Midbrain (tissue), 1 donor: ENCODE results near the gene PLXNA2.

ENCODE experiments used
- DNase-seq: peaks from one replicate; lab custom pipeline; 2025; lab: John Stamatoyannopoulos, UW

PLXNA2 gene

GRCh38 chr1:208268541-208269337, 24.6 kb upstream of the PLXNA2 start:
- no peak for DNase-seq

DNA sequence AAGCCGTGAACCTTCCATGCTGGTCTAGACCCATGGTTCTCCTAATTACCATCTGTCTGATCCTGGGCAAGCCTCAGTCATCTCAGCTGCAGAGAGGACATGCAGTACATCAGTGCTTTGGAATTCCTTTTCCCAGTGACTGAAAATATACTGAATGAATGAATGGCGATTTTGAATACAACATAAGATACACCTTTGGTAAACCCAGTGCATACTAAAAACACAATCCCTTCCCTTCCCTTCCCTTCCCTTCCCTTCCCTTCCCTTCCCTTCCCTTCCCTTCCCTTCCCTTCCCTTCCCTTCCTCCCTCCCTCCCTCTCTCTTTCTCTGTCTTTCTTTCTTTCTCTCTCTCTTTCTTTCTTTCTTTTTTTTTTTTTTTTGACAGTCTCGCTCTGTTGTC, 21.3 kb upstream of the PLXNA2 start:
- no peak for DNase-seq

GRCh38 chr1:208265122-208265469, 20.9 kb upstream of the PLXNA2 start:
- DNase-seq: no peak

GRCh38 chr1:208264469-208265121, 20.4 kb upstream of the PLXNA2 start:
- DNase-seq: no peak

DNA sequence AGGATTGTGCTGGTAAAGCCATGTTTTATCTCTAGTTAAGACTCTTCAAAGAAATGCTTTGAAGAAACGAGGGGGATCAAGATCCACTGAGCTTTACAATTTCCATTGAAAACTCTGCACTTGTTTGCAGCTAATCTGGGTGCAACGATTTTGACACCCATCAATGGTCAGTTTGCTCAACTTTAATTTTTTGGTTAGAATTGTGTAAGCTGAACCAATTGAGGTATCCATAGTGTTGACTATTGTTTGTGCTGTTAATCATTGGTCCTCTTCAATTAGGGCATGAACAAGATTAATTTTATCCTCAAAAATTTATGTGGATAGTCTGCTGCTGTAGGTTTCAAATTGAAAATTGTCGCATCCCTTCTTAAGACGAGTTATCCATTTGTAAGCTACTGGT, 17.7 kb upstream of the PLXNA2 start:
- no peak for DNase-seq

- no peak for DNase-seq
Measured at GRCh38 chr1:208258277-208258676, 14.1 kb upstream of the PLXNA2 start.

DNA sequence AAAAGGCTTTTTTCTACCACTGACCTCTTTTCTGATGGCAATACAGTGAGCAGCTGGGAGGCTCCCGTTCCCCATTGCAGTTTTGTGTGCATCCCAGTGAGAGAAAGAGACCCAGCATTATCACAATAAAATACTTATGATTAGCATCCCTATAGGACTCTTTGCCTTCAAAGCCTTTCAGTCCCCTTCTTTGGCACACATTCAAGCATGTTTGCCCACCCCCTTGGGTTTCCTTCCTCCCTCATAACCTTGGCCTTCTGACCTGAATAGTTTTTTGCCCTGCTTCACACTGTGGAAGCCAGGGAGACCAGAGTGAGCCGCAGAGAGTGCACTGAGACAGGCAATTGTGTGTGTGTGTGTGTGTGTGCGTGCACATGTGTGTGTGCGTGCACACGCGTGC, 13.2 kb upstream of the PLXNA2 start:
- no peak for DNase-seq

DNA sequence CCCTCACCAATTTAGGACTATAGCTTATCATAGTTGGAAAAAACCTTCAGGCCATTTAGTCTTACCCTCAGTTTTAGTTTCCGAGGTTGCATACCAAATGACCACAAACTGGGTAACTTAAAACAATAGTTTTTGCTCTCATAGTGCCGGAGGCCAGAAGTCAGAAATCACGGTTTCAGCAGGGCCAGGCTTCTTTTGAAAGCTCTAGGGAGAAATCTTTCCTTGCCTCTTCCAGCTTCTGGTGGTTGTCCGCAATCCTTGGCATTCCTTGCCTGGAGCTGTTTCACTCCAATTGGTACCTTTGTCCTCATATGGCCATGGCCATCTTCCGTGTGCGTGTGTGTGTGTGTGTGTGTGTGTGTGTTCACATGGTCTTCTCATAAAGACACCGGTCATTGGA, 12.4 kb upstream of the PLXNA2 start:
- no peak for DNase-seq

DNA sequence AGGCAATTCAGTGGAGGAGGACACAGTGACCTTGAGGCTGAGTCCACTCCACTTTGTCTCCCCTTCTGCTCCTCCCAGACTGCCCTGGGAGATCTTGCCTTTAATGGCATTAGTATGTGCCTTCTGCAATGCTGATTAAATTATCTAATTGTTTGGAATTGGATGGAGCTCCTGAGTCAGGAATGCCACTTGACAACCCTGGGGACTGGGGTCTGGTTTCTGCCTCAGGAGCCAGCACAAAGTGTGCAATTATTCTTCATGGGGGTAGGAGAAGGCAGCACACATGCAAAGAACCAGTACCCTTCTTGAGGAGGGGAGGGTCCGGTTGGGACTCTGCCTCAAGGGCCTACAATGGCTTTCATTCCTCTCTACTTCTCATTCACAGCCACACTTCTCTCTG, 11.9 kb upstream of the PLXNA2 start:
- DNase-seq: no peak

DNA sequence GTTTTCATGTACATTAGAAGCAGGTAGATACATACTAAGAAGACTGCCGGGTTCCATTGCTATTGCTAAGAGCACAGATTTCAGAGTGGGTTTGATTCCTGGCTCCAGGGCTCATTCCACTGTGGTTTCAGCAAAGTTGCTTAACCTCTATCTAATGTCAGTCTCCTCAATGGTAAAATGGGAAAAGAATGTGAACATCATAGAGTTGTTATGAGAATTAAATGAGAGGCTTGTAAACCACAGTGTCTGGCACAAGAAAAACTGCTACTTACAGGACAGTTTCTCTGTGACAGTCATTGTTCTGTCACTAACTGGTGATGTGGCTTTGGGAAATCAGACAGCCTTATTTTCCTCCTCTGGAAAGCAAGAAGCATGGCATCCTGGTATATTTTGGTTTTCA, 10.7 kb upstream of the PLXNA2 start:
- DNase-seq: no peak

- no peak for DNase-seq
Measured at GRCh38 chr1:208254376-208254775, 10.2 kb upstream of the PLXNA2 start.

DNA sequence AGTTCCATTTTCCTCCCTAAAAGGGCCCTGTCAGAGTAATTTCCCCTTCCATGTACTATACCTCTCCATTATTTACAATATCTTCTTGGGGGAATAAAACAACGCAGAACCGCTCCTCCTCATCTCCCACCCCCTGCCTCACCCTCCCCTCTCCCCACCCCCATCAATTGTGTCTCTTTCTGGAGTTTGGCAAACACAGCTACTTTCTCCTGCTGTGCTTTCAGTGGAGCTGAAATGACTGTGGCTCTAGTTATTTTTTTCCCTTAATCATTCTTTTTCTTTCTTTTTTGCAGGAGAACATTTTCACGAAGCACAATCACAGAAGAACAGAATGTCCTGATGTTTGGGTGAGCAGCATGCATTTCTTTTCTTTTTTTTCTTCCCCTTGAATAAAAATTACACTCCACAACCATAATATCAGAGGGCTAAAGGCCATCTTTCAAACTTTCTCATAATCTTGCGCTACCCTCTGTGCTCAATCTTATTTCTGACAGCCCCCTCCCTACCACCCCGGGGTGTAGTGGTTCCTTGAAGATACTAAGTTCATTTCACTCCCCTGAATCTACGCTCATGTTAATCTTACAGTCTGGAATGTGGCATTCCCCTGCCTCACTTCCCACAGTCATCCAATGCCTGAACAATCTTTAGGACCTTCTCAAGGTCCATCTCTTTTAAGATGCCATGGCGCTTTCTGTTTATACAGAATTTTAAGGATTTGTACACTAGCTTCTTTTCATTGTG, 8.8 kb upstream of the PLXNA2 start:
- DNase-seq: peak; percentile 21

- DNase-seq: no peak
Measured at GRCh38 chr1:208251911-208252835, 8.0 kb upstream of the PLXNA2 start.

DNA sequence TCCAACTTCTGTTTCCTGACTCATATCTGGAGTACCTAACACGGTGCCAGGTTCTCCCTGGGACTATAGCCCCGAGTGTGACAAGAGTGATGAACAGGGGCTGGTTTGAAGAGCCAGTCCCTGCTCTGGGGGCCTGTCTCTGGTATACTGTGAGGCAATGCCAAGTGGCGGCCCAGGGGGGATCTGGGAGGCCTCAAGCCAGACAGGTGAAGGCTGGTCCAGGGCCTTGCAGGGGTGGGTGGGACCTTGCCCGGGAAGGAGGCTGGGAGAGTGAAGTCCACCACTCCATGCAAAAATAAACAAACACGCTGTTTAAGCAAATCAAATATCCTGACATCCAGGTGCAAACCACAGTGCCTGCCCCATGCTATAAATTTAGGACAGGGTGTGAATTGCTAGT, 6.8 kb upstream of the PLXNA2 start:
- DNase-seq: no peak

- no peak for DNase-seq
Measured at GRCh38 chr1:208250613-208251012, 6.4 kb upstream of the PLXNA2 start.

DNA sequence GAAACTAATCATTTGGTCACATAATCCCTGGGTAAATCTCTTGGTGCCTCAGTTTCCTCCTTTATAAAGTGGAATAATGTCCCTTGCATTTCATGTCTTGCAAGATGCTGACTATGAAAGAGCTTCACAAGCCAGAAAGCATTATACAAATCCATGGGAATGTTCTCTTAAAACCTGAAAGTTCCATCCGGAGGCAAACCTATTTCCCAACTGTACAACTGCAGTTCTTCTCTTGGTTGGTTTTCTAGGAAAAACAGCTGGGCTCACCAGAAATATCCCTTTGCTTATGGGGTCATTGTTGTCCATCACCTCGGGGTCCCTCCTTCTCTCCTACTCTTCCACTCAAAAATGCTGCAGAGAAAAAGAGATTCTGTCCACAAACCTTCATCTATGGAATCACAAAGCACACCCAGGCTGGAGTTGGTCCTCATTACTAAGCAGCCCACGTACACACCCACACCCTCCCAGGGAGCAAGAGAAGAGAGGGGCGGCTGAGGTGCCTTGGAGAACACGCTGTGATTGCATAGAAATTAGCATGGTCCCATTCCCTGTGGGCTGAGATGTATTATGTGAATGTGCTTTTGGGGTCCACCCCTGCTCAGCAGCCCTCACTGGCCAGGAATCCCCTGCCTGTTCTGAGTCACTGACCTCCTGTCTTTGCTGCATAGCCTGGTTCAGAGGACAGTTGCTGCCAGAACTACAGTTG, 5.0 kb upstream of the PLXNA2 start:
- DNase-seq: no peak

DNA sequence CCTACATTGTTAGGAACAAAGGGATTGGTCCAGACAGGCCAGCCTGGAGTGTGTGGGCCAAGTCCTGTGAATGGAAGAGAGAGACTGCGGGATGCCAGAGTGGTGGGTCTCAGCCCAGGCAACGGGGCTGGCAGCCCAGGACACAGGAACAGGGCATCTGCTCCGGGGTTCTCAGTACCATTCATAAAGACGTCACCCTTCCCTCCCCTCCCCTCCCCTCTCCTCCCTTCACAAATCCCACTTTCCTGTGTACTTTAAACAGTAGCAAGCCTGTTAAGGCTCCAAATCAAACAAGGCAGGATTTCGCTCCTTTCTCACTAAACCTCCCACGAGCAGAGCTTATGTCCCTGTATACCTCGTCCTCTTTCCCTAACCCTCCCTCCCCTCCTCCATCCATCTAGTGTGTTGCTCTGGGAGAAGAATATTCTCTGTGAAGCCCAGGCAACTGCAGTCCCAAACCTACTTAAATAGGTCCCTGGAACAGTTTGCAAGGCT, 4.2 kb upstream of the PLXNA2 start:
- peak; percentile 82 for DNase-seq

DNA sequence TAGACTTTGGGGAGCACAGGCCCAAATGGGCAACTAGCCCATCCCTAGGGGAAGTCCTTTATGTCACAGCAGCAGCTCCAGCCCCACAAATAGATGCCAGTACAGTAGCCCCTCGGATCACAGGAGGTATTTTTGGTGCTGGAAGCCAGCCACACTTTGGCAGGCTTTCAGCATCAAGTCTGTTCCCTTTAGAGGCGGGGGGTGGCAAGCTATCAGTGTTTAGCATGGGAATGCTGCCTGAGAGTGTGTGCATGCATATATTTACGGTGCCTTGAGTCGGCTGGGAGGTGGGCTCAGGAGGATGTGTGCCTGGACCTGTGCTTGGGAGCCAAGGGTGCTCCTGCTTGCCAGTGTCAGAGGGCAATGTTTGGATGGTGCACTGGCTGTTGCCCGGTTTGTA, 3.5 kb upstream of the PLXNA2 start:
- DNase-seq: no peak

GRCh38 chr1:208245185-208245705, 1.1 kb upstream of the PLXNA2 start:
- peak; percentile 86 for DNase-seq

GRCh38 chr1:208243527-208243966, 637 bp downstream of the PLXNA2 start:
- no peak for DNase-seq
